ENCODE results near the gene SLC9A9.

- no peak for TF ChIP-seq CTCF (IDR thresholded peaks at IDR 0.05)
- no peak for TF ChIP-seq POLR2A (IDR thresholded peaks at IDR 0.05)
- no peak for TF ChIP-seq EP300 (IDR thresholded peaks at IDR 0.05)
These were observed 570.7 kb downstream of the SLC9A9 start for GRCh38 chr3:143277531-143277930.
